Glomerular visceral epithelial cell (primary cell): Measurements from ENCODE around the gene CTNNA1.
"Not testable (repeated sequence)": the region's sequence is repeated elsewhere in the genome, so short reads cannot be mapped to it uniquely, and the experiment has no call there.

ENCODE experiments used
- DNase-seq: peaks from one replicate; pipeline ENCODE4 v3.0.0-alpha.2; 2016; ENCODE audit errors: extremely low spot score

Gene CTNNA1

DNA sequence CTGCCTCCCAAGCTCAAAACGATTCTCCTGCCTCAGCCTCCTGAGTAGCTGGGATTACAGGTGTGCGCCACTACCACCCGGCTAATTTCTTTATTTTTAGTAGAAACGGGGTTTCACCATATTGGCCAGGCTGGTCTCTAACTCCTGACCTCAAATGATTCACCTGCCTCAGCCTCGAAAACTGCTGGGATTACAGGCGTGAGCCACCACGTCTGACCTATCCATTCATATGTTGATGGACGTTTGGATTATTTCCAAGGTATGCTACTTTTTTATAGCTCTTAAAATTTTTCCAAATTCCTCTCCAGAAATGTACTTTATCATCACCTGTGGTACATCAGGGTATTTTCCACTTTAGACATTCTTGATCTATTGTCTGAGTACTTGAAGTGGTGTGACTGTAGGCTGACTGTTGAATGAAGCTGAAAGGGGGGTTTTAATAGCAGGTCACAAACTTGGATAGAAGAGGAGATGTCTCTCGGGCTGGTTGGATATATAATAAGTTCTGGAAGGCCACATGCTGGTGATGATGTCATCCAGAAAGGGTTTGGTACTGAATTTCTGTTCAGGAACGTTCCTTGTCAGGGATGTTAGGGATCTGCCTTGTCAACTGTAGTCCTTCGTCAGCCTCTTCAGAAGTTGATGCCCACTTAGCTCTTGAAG is 7.4 kb downstream of the CTNNA1 start:
- no peak for DNase-seq

GRCh38 chr5:138761115-138761514 is 7.9 kb downstream of the CTNNA1 start:
- not testable (repeated sequence) for DNase-seq

DNA sequence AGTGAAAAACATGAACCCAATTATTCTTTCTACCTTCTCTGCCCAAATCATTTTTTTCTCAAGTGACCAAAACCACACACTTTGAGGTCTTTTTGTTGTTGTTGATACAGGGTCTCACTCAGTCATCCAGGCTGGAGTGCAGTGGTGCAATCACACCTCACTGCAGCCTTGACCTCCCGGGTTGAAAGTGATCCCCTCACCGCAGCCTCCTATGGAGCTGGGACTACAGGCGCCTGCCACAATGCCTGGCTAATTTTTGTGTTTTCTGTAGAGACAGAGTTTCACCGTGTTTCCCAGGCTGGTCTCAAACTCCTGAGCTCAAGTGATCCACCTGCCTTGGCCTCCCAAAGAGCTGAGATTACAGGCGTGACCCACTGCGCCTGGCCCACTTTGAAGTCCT is 8.4 kb downstream of the CTNNA1 start:
- not testable (repeated sequence) for DNase-seq

DNA sequence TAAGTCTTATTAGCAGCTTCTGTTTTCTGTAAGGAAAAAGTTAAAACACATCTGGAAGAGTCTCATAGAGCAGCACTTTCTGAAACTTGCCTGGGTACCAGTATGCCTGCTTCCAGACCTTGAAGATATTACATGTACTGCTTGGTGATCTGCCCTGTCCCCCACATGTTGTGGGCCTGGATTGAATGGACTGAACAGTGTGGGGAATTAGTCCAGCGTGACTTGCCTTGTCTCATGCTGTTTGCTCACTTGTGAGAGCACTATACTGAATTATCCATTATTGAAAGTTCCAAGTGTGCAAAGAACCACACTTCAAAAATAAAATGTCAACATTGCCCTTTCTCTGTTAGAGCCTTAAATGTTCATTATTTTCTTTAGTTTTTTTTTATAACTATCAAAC is 8.9 kb downstream of the CTNNA1 start:
- DNase-seq, result no peak

GRCh38 chr5:138763037-138763778 is 10.0 kb downstream of the CTNNA1 start:
- no peak for DNase-seq

DNA sequence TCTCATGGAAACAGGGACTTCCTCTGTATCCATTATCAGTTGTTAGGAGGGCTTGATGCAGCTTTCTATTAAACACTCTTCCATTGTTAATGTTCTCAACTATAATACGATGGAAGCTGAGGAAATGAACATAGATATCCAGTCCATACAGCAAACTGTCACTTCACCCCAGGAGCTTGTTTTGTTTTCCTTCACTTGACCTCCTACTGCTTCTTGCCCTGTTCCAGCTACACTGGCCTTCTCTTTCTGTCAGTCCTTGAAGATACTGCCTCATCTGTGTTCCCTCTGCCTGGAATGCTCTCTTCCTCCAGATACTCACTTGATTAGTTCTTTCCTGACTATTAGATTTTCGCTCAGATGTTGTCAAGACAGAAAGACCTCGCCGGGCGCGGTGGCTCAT is 17.1 kb downstream of the CTNNA1 start:
- DNase-seq, result no peak

- DNase-seq, result no peak
Observed at GRCh38 chr5:138770977-138771376, 17.8 kb downstream of the CTNNA1 start.

DNA sequence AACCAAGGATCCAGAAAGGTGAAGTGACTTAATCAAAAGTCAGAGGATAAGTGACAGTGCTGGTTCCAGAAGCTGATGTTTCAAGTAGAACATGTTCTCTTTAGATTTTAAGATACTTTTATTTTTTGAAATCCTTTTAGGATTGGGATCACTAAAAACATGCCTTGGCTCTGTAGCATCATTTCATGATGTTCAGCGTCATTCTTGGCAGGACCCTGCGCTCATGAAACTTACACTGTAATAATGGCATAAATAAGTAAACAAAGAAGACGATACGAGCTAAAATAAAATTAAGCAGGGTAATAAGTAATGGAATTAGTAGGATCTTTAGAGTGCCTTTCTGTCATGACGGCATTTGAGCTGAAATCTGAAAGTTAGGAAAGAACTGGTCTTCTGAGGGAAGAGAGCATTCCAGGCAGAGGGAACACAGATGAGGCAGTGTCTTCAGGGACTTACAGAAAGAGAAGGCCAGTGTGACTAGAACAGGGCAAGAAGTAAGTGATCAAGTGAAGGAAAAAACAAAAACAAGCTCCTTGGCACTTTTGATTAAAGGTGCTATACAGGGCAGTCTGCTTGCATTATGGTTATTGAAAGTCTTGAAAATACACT is 19.9 kb downstream of the CTNNA1 start:
- no peak for DNase-seq

GRCh38 chr5:138773624-138774023 is 20.4 kb downstream of the CTNNA1 start:
- DNase-seq, result not testable (repeated sequence)

- DNase-seq, result peak; percentile 62
Observed at GRCh38 chr5:138775034-138775433, 21.8 kb downstream of the CTNNA1 start.

DNA sequence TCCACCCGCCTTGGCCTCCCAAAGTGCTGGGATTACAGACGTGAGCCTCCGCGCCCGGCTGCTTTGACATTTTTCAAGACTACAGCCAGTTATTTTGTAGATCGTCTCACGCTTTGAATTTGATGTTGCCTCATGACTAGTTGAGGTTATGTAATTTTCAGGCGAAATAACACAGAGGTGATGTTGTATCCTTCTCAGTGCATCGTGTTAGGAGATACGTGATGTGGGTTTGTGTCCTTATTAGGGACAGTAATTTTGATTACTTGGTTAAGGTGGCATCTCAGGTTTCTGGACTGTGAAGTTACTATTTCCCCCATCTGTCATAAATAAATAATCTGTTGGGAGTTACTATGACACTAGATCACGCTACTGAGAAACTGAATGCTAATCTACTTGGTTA is 25.0 kb downstream of the CTNNA1 start:
- no peak for DNase-seq

DNA sequence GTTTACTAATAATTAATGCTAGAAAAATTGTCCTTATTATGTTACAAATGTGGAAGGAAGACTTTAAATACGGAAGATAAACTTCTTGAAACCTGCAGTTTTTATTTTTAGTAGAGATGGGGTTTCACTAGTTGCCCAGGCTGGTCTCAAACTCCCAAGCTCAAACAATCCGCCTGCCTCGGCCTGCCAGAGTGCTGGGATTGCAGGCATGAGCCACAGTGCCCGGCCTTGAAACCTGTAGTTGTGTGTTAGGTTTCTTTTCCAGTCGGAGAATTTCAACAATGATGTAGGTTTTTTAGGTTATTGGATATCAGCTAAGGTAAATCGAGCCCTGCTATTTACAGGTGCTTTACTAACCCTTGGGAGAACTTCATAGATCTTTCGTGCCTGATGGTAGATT is 30.8 kb downstream of the CTNNA1 start:
- DNase-seq, result no peak

DNA sequence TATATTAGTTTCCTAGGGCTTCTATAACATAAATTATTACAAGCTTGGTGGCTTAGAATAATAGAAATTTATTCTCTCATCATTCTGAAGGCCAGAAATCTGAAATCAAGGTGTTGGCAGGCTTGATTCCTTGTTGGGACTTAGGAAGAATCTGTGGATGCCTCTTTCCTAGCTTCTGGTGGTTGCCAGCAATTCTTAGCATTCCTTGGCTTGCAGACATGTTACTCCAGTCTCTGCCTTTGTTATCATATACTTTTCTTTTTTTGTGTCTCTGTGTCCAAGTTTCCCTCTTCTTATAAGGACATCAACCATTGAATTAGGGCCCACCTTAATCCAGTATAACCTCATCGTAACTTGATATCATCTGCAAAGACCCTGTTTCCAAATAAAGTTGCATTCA is 31.4 kb downstream of the CTNNA1 start:
- DNase-seq, result no peak

GRCh38 chr5:138789771-138790242 is 36.6 kb downstream of the CTNNA1 start:
- DNase-seq, result peak; percentile 33

- no peak for DNase-seq
Observed at GRCh38 chr5:138790684-138791083, 37.5 kb downstream of the CTNNA1 start.

GRCh38 chr5:138792195-138792790 is 39.1 kb downstream of the CTNNA1 start:
- no peak for DNase-seq

DNA sequence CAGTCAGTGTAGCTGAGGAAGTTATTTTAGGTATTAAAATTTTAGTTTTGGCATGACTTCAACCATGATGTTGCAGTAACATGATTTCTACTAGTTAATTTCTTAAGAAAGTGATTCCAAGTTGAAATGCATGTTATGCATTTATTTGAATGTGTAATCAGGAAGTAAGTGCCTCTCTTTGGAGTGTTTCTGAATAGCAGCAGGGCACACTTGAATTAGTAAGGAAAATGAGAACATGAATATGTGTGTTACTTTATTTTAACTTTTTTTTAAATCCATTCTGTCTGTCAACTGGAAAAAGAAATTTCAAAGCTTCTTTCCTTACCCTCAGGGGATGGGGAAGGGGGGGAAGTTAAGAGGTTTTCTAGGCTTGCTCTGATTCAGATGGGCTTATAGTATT is 40.4 kb downstream of the CTNNA1 start:
- DNase-seq, result no peak

GRCh38 chr5:138803285-138803684 is 50.1 kb downstream of the CTNNA1 start:
- DNase-seq, result no peak

GRCh38 chr5:138803935-138804334 is 50.7 kb downstream of the CTNNA1 start:
- DNase-seq, result no peak

DNA sequence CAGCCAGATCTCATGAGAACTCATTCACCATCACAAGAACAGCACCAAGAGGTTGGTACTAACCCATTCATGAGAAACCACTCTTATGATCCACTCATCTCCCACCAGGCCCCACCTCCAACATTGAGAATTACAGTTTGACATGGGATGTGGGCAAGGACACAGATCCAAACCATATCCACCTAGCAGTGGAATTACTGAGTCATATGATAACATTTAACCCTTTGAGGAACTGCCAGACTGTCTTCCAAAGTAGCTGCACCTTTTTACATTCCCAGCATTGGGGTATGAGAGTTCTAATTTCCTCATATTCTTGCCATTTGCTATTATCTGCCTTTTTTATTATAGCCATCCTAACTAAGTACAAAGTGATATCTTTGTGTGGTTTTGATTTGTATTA is 51.9 kb downstream of the CTNNA1 start:
- DNase-seq, result no peak

DNA sequence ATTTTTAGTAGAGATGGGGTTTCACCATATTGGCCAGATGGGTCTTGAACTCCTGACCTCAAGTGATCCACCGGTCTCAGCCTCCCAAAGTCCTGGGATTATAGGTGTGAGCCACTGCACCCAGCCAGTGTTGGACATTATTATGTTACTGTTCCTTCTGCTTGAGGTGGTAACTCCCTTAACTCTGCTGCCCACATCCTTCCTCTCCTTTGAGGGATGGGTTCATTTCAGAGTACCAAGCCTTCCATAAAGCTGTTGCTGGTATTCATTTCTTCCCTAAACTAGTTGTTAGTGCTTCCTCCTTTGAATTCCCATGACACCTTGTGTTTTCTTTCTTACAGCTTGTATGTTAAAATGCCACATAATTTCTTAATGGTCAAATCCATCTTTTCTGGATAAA is 54.0 kb downstream of the CTNNA1 start:
- no peak for DNase-seq

DNA sequence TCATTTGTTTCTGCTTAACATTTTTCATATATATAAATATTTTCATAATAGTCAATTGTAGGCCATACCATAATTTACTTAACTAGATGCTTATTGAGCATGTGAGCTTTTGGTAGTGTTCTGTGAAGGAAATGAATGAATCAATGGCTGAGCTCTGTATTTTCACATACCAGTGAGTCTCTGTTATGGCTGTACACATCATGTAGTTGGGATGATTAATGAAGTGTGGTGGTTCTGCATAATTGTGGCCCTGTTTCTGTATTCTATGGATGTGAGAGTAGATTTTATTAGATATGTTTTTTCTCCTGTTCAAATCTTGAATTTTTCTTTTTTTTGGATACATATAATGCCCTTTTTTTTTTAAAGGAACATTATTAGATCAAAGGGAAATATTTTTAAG is 56.2 kb downstream of the CTNNA1 start:
- peak; percentile 36 for DNase-seq

- not testable (repeated sequence) for DNase-seq
Observed at GRCh38 chr5:138810861-138811260, 57.6 kb downstream of the CTNNA1 start.
